Right renal pelvis (tissue), 4 donors: Measurements from ENCODE around the gene PLEKHG4. TPM values are rescaled to one million over a fixed set of nuclear protein-coding genes. Genes with fewer than 3 reads are reported as not detected.
A peak's percentile ranks its signal among the peaks of the same experiment; 100 is the strongest.

ENCODE experiments used
- DNase-seq, 4 donors: peaks; one replicate each; pipeline ENCODE4 v3.0.0-alpha.2; 2013; ENCODE audit warnings: low read depth in 4 of 4, low spot score in 3 of 4, missing footprints in 1 of 4
- polyA plus RNA-seq, 4 donors: library from polyadenylated mRNA; unstranded; fragments of 120-200 nt; gene quantifications; one replicate each; pipeline ENCODE4 v1.2.1, GENCODE V29; 2013; ENCODE audit not compliant: insufficient read length in 4 of 4

Gene PLEKHG4
- polyA plus RNA-seq, 4 donors = 11.5 to 16.4 (median 13.8) TPM

- DNase-seq = peak in 1 of 4 donors; percentile 10
Measured at GRCh38 chr16:67284699-67285646, 5.6 kb downstream of the PLEKHG4 start.

- DNase-seq = no peak
Measured at GRCh38 chr16:67286441-67287235, 7.3 kb downstream of the PLEKHG4 start.

GRCh38 chr16:67287960-67288359, 8.6 kb downstream of the PLEKHG4 start:
- no peak for DNase-seq

GRCh38 chr16:67291461-67291860, 12.1 kb downstream of the PLEKHG4 start:
- DNase-seq = no peak

- DNase-seq = no peak
Measured at GRCh38 chr16:67294171-67294757, 14.9 kb downstream of the PLEKHG4 start.

- DNase-seq = no peak
Measured at GRCh38 chr16:67294938-67295361, 15.6 kb downstream of the PLEKHG4 start.

GRCh38 chr16:67296420-67296819, 17.1 kb downstream of the PLEKHG4 start:
- DNase-seq = no peak

GRCh38 chr16:67298277-67298676, 18.9 kb downstream of the PLEKHG4 start:
- no peak for DNase-seq

- no peak for DNase-seq
Measured at GRCh38 chr16:67299269-67299668, 19.9 kb downstream of the PLEKHG4 start.

- no peak for DNase-seq
Measured at GRCh38 chr16:67301080-67301782, 21.9 kb downstream of the PLEKHG4 start.

- no peak for DNase-seq
Measured at GRCh38 chr16:67302076-67302475, 22.7 kb downstream of the PLEKHG4 start.

GRCh38 chr16:67302970-67303369, 23.6 kb downstream of the PLEKHG4 start:
- no peak for DNase-seq

GRCh38 chr16:67304020-67304419, 24.7 kb downstream of the PLEKHG4 start:
- no peak for DNase-seq

- no peak for DNase-seq
Measured at GRCh38 chr16:67305216-67306071, 26.1 kb downstream of the PLEKHG4 start.

GRCh38 chr16:67310561-67310960, 31.2 kb downstream of the PLEKHG4 start:
- DNase-seq = no peak

GRCh38 chr16:67311607-67312488, 32.5 kb downstream of the PLEKHG4 start:
- no peak for DNase-seq

- no peak for DNase-seq
Measured at GRCh38 chr16:67312719-67313118, 33.4 kb downstream of the PLEKHG4 start.

- DNase-seq = no peak
Measured at GRCh38 chr16:67317853-67318252, 38.5 kb downstream of the PLEKHG4 start.

- no peak for DNase-seq
Measured at GRCh38 chr16:67326115-67326471, 46.8 kb downstream of the PLEKHG4 start.
